ENCODE measurements around the gene CWC22.
A peak's percentile ranks its signal among the peaks of the same experiment; 100 is the strongest.
"Not testable (repeated sequence)": the region's sequence is repeated elsewhere in the genome, so short reads cannot be mapped to it uniquely, and the experiment has no call there.

CWC22 gene

DNA sequence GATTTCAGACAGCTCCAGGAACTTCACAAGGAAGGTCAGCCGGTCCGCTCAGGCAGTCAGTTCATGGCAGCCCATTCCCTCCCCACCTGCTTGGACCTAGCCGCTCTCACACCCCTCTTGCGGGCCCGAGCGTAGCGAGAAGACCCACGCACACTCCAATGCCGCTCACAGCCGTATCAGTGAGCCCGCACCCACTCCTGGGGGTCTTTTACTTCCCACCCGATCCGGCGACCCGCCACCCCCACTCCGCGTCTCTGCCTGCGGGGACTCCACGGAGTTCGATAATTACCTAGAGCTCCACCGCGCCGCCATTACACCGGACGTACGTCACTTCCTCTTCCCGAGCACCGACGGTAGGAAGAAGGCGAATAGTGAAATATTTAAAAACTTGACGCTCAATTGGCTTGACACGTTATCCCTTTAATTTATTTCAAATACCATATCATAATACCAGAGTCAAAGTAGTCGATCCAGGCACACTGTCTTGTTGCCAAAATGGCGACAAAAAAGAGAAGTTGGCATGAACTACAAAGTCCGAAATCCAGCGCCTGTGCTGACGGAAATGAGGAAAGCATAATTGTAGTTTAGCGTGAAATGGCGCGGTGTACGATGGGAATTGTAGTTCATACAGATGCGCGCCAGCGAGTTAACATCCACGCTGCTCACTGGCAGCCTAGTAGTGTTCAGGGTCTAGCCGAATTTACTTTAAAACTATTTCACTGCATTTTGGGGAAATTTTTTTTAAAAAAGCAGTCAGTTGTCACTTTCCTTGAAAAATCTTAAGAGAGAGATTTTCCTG, at the start of gene CWC22:
Gene CWC22 (minus strand): TSS at position 517 of the 799 bp plus-strand sequence. CDS start 13,956 bp downstream, outside the sequence.
- peak; percentile 94 for DNase-seq (ENCODE audit: low spot score)

DNA sequence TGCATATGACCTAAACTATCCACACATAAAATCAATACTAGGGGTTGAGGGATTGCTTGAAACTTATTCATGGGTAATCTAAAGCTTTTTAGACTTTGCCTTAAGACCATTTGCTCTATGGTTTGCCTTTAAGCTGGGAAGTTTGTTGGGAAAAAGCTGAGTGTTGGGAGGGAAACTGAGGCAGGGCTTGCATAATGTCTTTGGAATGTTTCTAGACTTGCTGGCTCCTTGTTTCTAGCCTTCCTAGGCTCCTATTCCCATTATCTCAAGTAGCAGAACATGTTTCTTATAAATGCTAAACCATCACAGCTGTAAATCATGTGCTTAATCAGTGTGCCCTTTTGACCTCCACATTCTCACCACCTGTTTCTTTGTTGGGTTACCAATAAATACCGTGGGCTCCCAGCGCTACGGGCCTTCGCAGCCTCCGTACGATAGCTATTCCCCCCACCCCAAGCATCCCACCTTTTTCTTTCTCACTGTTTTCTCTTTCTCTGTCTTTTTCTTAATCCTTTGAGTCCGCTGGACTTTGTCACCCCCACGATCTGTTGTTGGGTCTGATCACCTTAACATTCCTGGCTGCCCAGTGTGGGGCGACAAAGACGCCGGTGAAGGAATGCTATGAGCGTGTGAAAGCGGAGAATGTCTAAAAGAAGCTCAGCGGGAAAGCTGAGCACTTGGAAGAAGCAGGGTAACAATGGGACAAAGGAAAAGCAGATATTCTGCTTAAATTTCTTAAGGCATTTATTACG, 49.4 kb upstream of the CWC22 start:
- DNase-seq (ENCODE audit: low spot score), result no peak

DNA sequence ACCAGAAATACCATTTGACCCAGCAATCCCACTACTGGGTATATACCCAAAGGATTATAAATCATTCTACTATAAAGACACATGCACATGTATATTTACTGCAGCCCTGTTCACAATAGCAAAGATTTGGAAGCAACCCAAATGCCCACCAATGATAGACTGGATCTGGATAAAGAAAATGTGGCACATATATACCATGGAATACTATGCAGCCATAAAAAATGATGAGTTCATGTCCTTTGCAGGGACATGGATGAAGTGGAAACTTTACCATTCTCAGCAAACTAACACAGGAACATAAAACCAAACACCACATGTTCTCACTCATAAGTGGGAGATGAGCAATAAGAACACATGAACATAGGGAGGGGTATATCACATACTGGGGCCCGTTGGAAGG, 47.5 kb upstream of the CWC22 start:
- DNase-seq (ENCODE audit: low spot score), result not testable (repeated sequence)

DNA sequence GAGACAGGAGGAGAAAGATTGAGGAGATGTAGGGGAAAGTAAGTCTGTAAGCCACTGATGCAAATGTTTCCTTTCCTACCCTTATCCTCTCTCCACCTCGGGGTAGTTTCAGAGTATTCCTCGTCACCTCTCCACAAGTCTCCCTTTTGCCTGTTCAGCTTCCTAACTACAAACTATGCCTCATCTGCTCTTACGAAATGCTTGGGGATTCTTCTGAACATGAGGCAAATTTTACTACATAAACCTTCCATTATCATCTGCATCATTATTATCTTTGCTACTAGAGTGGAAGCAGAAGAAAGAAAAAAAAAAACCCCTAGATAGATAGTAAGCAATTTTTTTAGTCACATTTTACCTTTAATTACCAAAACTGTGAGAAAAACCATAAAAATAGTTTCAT, 43.1 kb upstream of the CWC22 start:
- no peak for DNase-seq (ENCODE audit: low spot score)

DNA sequence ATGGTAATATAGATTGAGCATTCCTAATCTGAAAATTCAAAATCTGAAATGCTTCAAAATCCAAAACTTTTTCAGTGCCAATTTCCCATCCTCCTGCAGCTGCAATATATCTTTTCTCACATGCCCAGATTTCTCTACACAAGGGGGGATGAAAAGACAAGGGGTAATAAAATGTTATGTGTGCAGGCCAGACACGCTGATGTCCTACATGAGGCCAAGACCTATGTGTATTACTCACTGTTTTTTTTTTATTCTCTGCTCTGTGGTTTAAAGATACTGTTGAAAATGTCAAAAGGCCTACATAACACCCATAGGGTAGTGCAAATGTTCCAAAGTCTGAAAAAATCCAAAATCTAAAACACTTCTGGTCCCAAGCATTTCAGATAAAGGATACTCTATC, 41.2 kb upstream of the CWC22 start:
- DNase-seq (ENCODE audit: low spot score), result no peak

DNA sequence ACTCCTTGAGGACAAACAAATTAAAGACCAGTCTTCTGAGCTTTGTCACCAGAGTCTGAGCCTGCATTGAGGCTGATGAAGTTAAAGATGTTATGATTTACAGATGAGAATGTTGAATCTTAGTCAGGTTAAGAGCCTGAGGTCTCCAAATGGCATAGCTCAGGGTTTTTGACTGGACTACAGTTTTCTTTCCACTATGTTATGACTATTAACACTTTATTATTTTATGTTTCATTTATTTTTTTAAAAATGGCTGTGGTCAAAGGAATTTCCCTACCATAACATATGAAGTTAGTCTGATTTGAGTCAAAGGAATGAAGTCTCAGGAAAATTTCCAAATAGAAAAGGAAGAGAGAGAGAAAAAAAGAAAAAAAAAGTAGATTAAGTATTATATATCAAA, 39.7 kb upstream of the CWC22 start:
- no peak for DNase-seq (ENCODE audit: low spot score)

DNA sequence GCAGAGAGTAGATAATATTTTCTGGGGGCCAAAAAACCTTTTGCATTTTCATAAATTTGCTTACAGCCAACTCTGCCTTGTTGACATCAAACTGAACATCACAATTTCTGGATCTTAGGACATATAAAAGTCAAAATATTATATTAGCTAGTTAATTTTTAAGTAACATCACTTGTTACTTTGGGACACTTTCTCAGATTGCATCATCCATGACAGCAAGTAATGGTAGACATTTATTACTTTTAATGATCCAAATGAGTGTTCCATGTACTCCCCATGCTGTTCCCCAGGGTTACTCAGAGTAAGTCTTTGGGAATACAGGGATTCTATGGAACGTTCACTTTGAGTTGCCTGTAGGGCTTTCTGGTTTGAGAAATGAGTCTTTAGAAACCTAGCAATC, 39.1 kb upstream of the CWC22 start:
- DNase-seq (ENCODE audit: low spot score), result no peak

DNA sequence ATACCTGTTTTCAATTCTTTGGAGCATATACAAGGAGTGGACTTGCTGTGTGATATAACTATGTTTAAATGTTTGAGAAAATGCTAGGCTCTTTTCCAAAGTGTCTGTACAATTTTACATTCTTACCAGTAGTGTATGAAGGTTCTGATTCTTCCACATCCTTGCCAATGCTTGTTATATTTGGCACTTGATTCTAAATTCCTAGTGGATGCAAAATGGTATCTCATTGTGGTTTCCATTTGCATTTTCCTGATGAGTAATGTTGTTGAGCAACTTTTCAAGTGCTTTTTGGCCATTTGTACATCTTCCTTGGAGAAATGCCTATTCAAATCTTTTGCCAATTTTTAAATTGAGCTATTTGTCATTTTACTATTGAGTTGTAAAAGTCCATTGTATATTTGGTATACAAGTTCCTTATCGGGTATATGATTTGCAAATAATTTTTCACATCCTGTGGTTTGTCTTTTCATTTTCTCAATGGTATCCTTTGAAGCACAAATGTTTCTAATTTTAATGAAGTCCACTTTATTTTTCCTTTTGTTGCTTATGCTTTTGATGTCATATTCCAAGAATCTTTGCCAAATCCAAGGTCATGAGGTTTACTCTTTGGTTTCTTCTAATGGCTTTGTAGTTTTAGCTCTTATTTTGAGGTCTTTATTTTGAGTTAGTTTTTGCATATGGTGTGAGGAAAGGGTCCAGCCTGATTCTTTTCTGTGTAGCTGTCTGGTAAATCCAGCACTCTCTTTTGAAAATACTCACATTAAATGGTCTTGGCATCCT, 33.2 kb upstream of the CWC22 start:
- DNase-seq (ENCODE audit: low spot score), result no peak

DNA sequence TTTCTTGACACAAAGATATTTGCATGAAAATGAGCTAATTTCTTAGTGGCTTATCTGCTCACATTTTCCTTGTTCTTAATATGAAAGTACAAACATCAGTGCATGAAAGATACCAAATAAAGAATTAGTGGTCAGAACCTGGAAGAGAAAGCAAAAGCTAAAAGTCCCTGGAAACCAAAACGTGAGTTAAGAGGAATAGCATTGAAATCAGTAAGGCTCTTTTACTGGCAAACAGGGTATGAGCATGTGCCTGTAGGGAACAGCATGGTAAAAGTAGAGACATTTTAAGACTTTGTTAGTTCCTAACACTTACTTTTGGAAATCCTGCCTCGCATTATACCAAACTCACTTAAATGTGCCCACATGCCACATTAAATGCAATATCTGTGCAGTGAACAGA, 31.9 kb upstream of the CWC22 start:
- no peak for DNase-seq (ENCODE audit: low spot score)

DNA sequence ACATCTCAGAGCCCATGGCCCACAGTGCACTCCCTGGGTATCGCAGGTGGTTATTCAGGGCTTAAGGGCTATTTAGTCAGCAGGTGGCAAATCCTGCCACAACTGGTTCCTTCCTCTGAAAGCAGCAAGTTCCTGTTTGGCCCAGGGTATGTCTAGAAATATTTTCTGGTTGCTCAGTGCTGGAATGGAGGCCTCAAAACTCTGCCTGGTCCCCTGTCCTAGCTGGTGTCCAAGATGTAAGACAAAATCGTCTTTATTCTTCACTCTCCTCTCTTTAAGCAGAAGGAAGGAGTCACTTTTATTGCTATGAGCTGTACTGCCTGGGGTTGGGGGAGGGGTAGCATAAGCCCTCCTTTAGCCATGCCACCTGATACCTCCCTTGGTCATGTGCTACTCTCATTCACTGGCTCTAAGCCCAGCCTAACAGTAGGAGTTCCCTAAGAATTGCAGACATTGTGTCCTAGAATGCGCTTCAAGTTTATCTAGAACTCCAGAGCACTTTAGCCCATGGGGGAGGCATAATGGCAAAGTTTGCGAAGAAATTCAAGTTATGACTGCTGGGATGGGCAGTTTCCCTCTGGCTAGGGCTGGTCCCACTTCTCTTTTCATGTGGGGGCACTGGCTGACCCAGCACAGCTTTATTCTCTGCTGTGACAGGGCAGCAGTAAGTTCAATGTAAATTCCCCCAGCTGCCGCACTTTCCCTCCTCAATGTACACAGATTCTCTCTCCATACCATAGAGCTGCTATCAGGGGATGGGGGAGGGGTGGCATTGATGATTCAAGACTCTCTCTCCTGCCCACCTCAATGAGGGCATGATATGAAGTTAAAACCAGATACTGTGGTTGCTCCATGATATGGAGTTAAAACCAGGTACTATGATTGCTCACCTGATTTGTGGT, 27.1 kb upstream of the CWC22 start:
- DNase-seq (ENCODE audit: low spot score), result no peak

DNA sequence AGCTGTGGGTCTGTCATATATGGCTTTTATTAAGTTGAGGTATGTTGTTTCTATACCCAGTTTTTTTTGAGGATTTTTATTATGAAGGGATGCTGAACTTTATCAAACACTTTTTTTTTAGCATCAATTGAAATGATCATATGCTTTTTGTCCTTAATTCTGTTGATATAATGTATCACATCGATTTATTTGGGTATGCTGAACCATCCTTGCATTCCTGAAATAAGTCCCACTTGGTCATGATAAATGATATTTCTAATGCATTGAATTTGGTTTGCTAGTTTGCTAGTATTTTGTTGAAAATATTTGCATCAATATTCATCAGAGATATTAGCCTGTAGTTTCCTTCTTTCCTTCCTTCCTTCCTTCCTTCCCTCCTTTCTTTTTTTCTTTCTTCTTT, 22.5 kb upstream of the CWC22 start:
- no peak for DNase-seq (ENCODE audit: low spot score)

DNA sequence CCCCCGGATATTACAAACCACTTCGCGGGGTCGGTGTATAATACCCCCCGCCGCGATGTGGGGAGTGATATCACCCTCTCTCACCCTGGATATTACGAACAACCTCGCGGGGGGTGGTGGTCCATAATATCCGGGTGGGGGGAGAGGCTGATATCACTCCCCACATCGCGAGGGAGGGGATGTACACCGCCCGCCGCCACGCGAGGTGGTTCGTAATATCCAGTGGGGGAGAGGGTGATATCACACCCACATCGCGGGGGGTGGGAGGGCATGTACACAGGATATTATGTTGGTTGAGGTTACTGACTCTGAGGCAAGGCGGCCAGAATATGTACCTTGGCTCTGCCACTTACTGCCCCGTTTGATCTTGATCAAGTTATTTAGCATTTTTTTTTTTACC, 14.8 kb upstream of the CWC22 start:
- no peak for DNase-seq (ENCODE audit: low spot score)

DNA sequence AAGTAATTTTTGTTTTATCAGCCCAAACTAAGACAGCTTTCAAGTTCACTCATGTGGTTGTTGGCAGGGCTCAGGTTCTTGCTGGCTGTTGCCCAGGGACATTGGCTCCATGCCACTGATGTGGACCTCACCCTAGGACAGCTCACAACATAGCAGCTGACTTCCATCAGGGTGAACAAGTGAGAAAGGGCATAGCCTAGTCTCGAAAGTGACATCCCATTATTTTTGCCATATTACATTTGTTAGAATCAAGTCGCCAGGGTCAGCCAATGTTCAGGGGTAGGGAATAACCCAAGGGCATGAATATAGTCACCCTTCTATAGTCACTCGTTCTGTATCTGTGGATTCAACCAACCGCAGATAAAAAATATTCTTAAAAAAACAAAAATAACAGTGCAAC, 10.7 kb upstream of the CWC22 start:
- DNase-seq (ENCODE audit: low spot score), result no peak

DNA sequence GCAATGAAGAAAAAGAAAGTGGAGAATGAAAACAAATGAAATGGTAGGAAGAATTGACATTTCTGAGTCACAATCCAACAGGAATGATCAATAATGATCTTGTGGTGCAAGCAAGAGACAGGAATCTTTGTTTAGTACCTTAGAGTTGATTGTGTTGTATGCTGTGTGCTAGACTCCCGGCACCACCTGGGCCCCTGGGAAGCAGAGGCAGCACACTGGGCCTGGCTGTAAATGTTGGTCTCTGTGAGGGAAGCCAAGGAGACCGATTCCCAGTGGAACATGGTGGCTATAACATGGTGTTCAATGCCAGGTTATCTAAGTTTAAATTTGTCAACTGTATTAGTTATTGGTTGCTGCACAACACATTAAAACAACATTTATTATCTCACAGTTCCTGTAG, 9.8 kb upstream of the CWC22 start:
- no peak for DNase-seq (ENCODE audit: low spot score)

DNA sequence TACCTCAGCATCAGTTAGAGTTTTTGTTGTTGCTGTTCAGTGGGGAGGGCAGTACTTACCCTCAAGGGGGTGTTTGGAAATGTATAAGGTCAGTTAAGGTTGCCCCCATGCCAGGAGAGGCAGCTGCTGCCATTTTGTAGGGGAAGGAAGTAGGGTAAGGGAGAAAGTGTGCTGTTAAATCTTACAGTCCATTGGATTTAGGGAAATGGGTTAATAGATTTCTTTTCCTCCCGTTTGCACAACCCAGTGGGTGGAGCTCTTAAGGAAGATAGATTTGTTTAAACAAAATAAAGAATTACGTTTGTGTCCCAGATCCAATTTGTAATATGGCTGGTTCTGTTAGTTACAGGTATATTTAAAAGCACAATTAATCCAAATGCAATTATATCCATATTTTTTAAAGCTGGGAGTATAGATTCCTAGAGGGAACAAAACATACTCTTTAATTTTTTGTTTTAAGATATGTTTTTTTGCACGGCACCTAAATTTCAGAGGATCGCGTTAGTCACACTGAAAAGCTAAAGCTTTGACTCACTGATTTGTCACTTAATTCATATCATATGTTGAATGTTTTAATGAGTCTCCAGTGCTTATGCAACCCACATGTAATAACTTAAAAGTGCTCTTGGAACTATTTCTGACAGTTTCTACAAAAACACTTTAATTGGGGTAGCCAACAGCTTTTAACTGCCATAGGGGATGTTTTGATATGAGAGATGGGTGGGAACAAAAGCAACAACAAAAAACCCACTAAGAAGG, 9.0 kb upstream of the CWC22 start:
- DNase-seq (ENCODE audit: low spot score), result no peak

DNA sequence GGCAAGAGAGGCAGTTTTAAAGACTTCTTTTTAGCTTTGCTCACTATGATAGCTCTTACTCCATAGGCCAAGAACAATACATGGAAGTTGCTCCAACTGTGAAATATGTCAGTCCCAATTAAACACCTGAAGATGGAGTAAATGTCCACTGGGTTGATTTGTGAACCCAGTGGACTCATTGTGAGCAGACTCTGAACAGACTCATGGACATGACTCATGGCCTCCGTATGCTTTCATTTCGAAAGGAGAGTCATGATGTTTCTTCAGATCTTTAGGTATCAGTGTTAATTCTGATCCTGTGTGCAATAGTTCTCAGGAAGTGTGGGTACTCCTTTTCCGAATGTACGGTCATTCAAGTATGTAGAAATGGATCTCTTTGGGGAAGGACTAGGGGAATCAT, 5.4 kb upstream of the CWC22 start:
- peak; percentile 93 for DNase-seq (ENCODE audit: low spot score)

DNA sequence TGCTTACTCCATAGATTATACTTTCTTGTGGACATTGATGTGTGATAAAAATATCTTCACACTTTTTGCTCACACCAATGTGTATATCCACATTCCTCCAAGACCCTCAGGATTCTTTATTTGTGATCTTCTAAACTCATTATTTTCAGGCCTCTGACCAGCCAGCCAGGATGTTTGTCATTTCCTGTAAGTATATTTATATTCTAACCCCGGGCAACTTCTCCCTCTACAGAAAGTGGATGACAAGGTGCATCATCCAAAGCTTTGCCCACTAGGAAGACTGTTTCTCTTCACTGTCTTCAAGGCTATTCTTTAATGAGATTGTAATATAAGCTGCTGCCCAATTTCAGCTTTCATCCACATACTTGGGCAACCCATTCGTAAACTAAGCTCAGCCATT, 3.6 kb upstream of the CWC22 start:
- peak; percentile 76 for DNase-seq (ENCODE audit: low spot score)

DNA sequence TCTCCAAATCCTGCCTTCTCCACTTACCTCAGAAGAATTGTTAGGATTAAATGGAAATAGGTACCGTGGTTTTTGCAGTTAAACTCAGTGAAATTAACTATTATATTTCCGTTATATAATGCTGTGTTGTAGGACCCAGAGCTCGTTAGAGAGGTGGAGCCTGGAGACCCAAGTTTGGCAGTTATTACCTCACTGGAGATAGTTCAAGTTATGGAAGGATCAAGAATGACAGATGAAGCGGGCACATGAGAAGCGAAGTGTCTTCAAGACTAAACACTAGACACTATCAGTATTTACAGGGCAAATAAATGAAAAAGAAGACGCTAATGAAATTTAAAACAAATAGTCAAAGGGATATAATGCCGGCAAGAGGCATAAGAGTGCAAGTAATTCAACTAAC, 866 bp downstream of the CWC22 start:
- no peak for DNase-seq (ENCODE audit: low spot score)

DNA sequence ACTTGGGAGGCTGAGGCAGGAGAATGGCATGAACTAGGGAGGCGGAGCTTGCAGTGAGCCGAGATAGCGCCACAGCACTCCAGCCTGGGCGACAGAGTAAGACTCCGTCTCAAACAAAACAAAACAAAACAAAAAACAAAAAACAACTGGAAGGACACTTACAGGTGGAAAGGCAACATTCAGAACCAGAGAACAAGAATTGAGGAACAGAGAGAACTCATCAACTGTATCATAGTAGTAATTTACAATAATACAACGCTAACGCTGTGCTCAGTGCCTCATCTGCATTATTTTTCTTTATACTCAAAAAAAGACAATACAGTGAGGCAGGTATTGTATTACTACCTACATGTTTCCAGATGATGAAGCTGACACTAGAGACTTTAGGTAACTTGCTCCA, 1.6 kb downstream of the CWC22 start:
- DNase-seq (ENCODE audit: low spot score), result not testable (repeated sequence)

DNA sequence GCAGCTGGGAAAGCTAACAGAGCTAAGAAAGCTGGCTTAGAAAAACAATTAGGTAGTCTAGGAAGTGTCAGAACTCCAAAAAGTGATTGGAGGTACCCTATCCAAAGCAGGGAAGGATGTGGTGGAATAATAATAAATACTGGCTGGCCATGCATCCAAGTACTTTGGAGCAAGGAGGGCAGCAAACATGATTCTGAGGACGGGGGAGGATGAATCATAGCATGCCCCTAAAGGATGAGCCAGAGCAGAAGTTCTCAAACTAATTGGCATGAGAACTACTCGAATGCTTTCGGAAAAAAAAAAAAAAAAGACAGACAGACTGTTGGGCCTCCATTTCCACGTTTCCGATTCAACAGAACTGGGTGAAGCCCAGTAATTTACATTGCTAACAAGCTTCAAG, 2.4 kb downstream of the CWC22 start:
- DNase-seq (ENCODE audit: low spot score), result no peak

DNA sequence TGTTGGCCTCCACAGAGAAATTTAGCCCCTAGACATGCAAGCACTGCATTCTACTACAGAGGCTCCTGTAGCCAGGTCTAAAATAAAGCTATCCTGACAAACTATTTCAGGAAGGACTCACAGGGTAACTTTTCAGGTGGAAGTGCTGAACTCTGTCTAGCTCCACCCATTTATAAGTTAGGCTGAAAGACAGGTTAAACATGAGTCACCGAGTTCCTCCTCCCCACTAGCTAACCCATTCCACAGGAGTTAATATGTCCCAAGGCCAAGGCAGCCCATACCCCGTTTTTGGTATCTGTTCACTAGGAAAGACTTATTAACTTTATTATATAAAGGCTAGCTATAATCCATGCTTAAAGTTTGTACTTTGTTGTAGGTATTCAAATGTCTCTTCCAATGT, 3.5 kb downstream of the CWC22 start:
- DNase-seq (ENCODE audit: low spot score), result no peak

All from kidney capillary endothelial cell (primary cell).